Mucosa of descending colon (tissue), 3 donors: ENCODE results near the gene MCM3AP. TPM values are rescaled to one million over a fixed set of nuclear protein-coding genes. Genes with fewer than 3 reads are reported as not detected.

Experiments
- ATAC-seq: fragments of 200-7000 bp; cut with Tn5 transposase; one replicate; pipeline ENCODE4 v1.9.1; 2020; ENCODE audit warnings: mild to moderate bottlenecking, moderate library complexity
- DNase-seq, 3 donors: peaks; one replicate each; pipeline ENCODE4 v3.0.0-alpha.2; 2020
- H3K36me3 ChIP-seq: fragments of 200-600 bp; one replicate; pipeline ENCODE4 v1.8.0; 2021; ENCODE audit warnings: low read depth, mild to moderate bottlenecking
- H3K4me1 ChIP-seq: fragments of 200-600 bp; one replicate; pipeline ENCODE4 v1.8.0; 2021; ENCODE audit warnings: low read depth, mild to moderate bottlenecking
- H3K4me3 ChIP-seq: fragments of 200-600 bp; one replicate; pipeline ENCODE4 v1.8.0; 2021; ENCODE audit warnings: mild to moderate bottlenecking
- H3K9me3 ChIP-seq: fragments of 200-600 bp; one replicate; pipeline ENCODE4 v1.8.0; 2021; ENCODE audit warnings: mild to moderate bottlenecking
- intact Hi-C, 2 donors: fragments of 100-400 bp; cut with DNase I in 1 of 2; cut with micrococcal nuclease in 1 of 2; formaldehyde crosslinking; loops; one replicate each; pipeline versions ENCODE4 v1.11.0 to v1.11.1; 2022; cut with DNase I, micrococcal nuclease
- total RNA-seq, 3 donors: library from RNA; stranded (reverse); fragmentation: NEBNext Ultra II Directional in 2 of 3; extraction: Animal tissue kit (Norgen Biotek cat#: 25700) in 2 of 3; gene quantifications; one replicate each; pipeline versions ENCODE4 v1.2.1 to v1.2.4, GENCODE V29; 2021 to 2023
- TF ChIP-seq, protein P1 (sequence below): fragments of 200-600 bp; IDR thresholded peaks from one replicate; pipeline ENCODE4 v1.8.0; 2022; ENCODE audit warnings: antibody characterized with exemption, mild to moderate bottlenecking
- donor health status: DM: no; HTN: no; CAD: no; lungs with moderate emphysema.
- donor health status: DM: no; HTN: no; CAD: no.
- donor health status: DM: no; HTN: yes; CAD: no.

Gene MCM3AP
- total RNA-seq, 3 donors from 2014 or later: 90.9 to 109 (median 98.1) TPM

- TF ChIP-seq, protein P1, sequence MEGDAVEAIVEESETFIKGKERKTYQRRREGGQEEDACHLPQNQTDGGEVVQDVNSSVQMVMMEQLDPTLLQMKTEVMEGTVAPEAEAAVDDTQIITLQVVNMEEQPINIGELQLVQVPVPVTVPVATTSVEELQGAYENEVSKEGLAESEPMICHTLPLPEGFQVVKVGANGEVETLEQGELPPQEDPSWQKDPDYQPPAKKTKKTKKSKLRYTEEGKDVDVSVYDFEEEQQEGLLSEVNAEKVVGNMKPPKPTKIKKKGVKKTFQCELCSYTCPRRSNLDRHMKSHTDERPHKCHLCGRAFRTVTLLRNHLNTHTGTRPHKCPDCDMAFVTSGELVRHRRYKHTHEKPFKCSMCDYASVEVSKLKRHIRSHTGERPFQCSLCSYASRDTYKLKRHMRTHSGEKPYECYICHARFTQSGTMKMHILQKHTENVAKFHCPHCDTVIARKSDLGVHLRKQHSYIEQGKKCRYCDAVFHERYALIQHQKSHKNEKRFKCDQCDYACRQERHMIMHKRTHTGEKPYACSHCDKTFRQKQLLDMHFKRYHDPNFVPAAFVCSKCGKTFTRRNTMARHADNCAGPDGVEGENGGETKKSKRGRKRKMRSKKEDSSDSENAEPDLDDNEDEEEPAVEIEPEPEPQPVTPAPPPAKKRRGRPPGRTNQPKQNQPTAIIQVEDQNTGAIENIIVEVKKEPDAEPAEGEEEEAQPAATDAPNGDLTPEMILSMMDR: no peak
- Histone ChIP-seq H3K36me3 (no peaks in the 10 kb centered on the region), H3K4me1 (no peaks in the 10 kb centered on the region), H3K9me3 (no peaks in the 10 kb centered on the region), H3K4me3 (no peak overlapping the region)
- ATAC-seq (no peak), DNase-seq (no peak)
- intact Hi-C loops: no loop called here
Measured at GRCh38 chr21:46237474-46237873, 47.9 kb downstream of the MCM3AP start.

DNA sequence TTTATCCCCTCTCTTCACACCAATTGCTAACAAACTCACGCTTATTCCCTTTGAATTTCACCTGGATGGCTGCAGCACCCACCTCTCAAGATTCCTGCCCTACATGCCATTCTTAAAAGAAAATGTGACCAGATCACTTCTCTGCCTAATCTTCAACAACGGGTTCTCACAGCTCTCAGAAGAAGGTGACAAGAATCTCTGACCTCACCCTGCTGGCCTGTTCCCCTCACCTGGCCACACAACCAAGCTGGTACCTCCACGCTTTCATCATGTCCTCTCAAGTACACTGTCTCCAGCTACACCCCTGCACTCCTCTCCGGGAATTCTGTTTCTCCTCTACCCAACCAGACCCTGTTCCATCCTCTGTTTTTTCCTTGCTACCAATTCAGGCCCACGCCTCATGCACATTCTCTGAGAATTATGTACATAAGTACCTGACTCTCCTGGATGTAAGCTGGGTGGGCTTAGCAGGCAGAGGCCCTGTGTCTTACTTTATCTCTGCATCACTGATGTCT is 50.9 kb downstream of the MCM3AP start:
- ATAC-seq: no peak
- intact Hi-C loops: no loop called here
- no peaks in the 10 kb centered on the region for H3K36me3 ChIP-seq
- H3K9me3 ChIP-seq: no peaks in the 10 kb centered on the region
- DNase-seq: no peak
- no peak overlapping the region for H3K4me3 ChIP-seq
- H3K4me1 ChIP-seq: peaks cover 5% of the 10 kb centered on the region
- TF ChIP-seq, protein P1: no peak

DNA sequence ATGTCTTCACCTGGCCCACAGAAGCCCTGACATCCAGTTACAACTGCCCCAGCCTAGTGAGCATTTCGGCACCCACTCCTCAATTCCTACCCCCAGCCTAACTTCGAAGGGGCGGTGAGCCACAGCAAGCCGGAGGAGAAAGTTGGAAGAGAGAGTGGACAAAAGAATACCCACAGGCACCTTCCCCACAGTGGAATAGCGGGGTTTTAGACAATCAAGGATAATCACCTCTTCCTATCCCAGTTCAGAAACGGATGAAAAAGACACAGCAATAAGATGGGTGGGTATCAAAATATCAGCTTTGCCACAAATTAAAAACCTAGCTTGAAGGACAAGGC is 55.5 kb downstream of the MCM3AP start:
- no peak overlapping the region for H3K4me3 ChIP-seq
- TF ChIP-seq, protein P1: no peak
- DNase-seq (no peak), ATAC-seq (no peak)
- no peaks in the 10 kb centered on the region for H3K36me3 ChIP-seq
- H3K9me3 ChIP-seq: no peaks in the 10 kb centered on the region
- H3K4me1 ChIP-seq: peaks cover 18% of the 10 kb centered on the region
- intact Hi-C loops: no loop called here

GRCh38 chr21:46229133-46229922 is 56.1 kb downstream of the MCM3AP start:
- TF ChIP-seq, protein P1: no peak
- Histone ChIP-seq H3K4me1 (peaks cover 18% of the 10 kb centered on the region), H3K9me3 (no peaks in the 10 kb centered on the region), H3K4me3 (peak overlapping the region; percentile 17), H3K36me3 (no peaks in the 10 kb centered on the region)
- intact Hi-C loops: no loop called here
- DNase-seq: peak in 2 of 3 donors; percentile 80 to 83
- ATAC-seq: peak; percentile 68

GRCh38 chr21:46228345-46229051 is 56.9 kb downstream of the MCM3AP start, which contains the start of gene LSS:
Gene LSS, minus strand, starts transcription at chr21:46228774. Its CDS starts 29 bp downstream, at chr21:46228745.
- DNase-seq: peak; percentile 97 to 100 (median 99)
- Histone ChIP-seq H3K4me1 (peaks cover 18% of the 10 kb centered on the region), H3K9me3 (no peaks in the 10 kb centered on the region), H3K36me3 (no peaks in the 10 kb centered on the region), H3K4me3 (peak within 1 kb of the TSS; percentile 84)
- peak; percentile 93 for ATAC-seq
- intact Hi-C loops: no loop called here
- TF ChIP-seq, protein P1: no peak
